Thyroid gland (tissue), 4 donors: ENCODE results near the gene SORL1. TPM values are rescaled to one million over a fixed set of nuclear protein-coding genes. Genes with fewer than 3 reads are reported as not detected.

ENCODE experiments used
- DNase-seq, 2 donors: peaks; one replicate each; pipeline ENCODE4 v3.0.0-alpha.2; 2019
- H3K27ac ChIP-seq, 3 donors: fragments of 200-600 bp; sonication (generic); 1 replicate in 2 of 3; 2 replicates in 1 of 3; pipeline ENCODE4 v1.5.1; 2016 to 2019; ENCODE audit warnings: mild to moderate bottlenecking in 1 of 3, moderate library complexity in 1 of 3
- H3K27me3 ChIP-seq: fragments of 200-600 bp; sonication (generic); one replicate; pipeline ENCODE4 v1.5.1; 2019
- H3K36me3 ChIP-seq, 2 donors: fragments of 200-600 bp; sonication (generic); one replicate each; pipeline ENCODE4 v1.5.1; 2016 to 2019
- H3K4me1 ChIP-seq, 2 donors: fragments of 200-600 bp; sonication (generic); one replicate each; pipeline ENCODE4 v1.5.1; 2017 to 2019
- H3K4me3 ChIP-seq, 3 donors: fragments of 200-600 bp; sonication (generic); replicated peaks in 1 of 3; 1 replicate in 2 of 3; 2 replicates in 1 of 3; pipeline ENCODE4 v1.5.1; 2016; ENCODE audit warnings: mild to moderate bottlenecking in 1 of 3
- H3K9me3 ChIP-seq: fragments of 200-600 bp; sonication (generic); one replicate; pipeline ENCODE4 v1.5.1; 2017
- POLR2A ChIP-seq, 2 donors: fragments of 450-650 bp; IDR thresholded peaks; one replicate each; pipeline ENCODE4 v1.6.1; 2017; ENCODE audit warnings: antibody characterized with exemption in 2 of 2, mild to moderate bottlenecking in 2 of 2, moderate library complexity in 1 of 2
- WGBS, 2 donors: methylation state at CpG; one replicate each; pipeline ENCODE4 v1.1.5; 2017; 5-methylcytosine and 5-hydroxymethylcytosine counted together
- intact Hi-C: fragments of 100-400 bp; cut with DNase I; formaldehyde crosslinking; loops from one replicate; pipeline ENCODE4 v1.15.1; 2023
- total RNA-seq, 4 donors: library from RNA; depleted of rRNA; stranded (reverse); fragments of >200 nt; gene quantifications; one replicate each; pipeline ENCODE4 v1.2.3, GENCODE V29; 2016
- TF ChIP-seq, protein P1 (sequence below), 6 experiments: fragments of 200-600 bp in 3 of 6; fragments of 450-650 bp in 3 of 6; sonication (generic) in 3 of 6; IDR thresholded peaks; one replicate each; pipeline ENCODE4 v1.5.1; 2016 to 2019; ENCODE audit warnings: antibody characterized with exemption in 6 of 6, mild to moderate bottlenecking in 2 of 6, inconsistent platforms in 1 of 6, moderate library complexity in 1 of 6

The SORL1 gene
- total RNA-seq, 4 donors from 2014 or later, result 19.6 to 73.8 (median 53.6) TPM

DNA sequence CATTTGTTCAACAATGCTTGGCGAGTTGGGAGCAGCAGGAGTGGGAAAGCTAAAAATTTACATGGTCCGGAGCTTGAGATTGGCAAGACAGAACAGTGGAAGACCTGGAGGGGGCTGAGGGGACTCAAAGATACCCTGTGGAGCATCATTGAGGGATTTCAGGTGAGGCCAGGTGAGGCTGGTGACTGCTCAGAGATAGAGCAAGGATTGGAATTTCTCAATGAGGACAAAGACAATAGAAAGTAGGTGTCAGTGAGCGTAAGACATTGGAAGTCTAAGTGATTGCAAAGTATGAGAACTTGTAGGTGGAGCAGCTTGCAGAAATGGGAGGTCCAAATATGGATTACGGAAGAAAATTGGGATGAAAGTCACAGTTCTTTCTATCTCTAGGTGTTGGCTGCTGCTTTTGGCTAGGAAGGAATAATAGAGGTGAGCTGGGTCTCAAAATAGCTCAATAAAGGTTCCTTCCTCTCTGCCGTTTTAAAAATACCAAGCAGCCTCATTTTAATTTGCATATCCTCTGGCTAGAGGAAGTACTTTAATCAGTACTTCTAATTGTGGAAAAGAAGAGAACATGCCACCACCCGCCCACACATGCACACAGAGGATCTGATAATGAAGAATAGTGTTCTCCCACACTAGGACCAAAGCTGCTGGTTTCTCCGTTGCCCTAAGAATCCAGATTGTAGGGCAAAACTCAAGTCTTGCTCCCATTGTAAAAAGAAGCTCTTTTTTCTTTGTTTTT lies 42.4 kb downstream of the SORL1 start:
- intact Hi-C loops, result no loop called here
- no peak overlapping the region for H3K4me3 ChIP-seq
- 78 to 82% methylated on average over 7 of the region's 7 CpGs for WGBS, 2 donors
- H3K27me3 ChIP-seq, result no peaks in the 10 kb centered on the region
- TF ChIP-seq, protein P1, sequence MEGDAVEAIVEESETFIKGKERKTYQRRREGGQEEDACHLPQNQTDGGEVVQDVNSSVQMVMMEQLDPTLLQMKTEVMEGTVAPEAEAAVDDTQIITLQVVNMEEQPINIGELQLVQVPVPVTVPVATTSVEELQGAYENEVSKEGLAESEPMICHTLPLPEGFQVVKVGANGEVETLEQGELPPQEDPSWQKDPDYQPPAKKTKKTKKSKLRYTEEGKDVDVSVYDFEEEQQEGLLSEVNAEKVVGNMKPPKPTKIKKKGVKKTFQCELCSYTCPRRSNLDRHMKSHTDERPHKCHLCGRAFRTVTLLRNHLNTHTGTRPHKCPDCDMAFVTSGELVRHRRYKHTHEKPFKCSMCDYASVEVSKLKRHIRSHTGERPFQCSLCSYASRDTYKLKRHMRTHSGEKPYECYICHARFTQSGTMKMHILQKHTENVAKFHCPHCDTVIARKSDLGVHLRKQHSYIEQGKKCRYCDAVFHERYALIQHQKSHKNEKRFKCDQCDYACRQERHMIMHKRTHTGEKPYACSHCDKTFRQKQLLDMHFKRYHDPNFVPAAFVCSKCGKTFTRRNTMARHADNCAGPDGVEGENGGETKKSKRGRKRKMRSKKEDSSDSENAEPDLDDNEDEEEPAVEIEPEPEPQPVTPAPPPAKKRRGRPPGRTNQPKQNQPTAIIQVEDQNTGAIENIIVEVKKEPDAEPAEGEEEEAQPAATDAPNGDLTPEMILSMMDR (IDR thresholded peaks at IDR 0.05), result no peak
- no peak for TF ChIP-seq POLR2A (IDR thresholded peaks at IDR 0.05)
- no peak for DNase-seq
- H3K27ac ChIP-seq, result no peak overlapping the region
- no peaks in the 10 kb centered on the region for H3K36me3 ChIP-seq
- no peaks in the 10 kb centered on the region for H3K4me1 ChIP-seq
- no peaks in the 10 kb centered on the region for H3K9me3 ChIP-seq

DNA sequence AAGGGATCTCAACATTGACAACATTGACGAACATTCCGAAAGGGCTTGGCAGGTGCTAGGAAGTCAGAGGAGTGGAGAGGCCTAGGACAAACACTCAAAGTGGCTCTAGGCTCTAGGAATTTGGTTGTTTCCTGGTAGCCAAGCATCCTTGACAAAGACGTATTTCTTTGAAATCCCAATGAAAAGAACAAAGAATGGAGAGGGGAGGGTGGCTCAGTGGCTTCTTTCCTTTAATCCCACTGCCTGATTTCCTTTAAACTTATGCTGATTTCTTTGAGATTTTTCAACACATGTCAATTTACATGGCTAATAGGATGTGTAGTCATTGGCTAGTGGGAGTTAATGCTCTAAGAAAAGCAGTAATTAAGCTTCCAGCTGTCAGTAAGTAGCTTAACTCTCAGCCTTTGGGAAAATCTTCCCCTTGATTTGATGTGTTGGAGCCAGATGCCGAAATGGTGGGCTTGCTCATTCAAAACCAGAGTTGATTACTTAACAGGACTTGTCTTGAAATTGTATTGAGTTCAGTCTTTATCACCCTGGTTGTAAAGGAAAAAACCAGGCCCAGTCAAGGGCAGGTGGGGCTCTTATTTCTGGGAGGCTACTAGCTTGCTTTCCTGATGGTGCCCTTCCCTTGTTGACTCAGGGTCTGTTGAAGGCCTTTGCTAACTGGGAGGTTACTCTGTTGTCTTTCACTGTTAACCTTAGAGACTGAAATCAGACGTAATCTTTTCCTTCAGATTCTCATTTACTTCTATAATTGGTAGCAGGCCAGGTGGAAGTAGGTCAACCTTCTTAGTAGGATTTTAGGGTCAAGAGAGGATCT lies 45.3 kb downstream of the SORL1 start:
- Histone ChIP-seq H3K27me3 (no peaks in the 10 kb centered on the region), H3K4me3 (no peak overlapping the region), H3K9me3 (no peaks in the 10 kb centered on the region), H3K36me3 (no peaks in the 10 kb centered on the region), H3K4me1 (no peaks in the 10 kb centered on the region), H3K27ac (no peak overlapping the region)
- intact Hi-C loops, result no loop called here
- TF ChIP-seq POLR2A (IDR thresholded peaks at IDR 0.05), result no peak
- TF ChIP-seq, protein P1 (IDR thresholded peaks at IDR 0.05), result no peak
- WGBS, 2 donors, result 76 to 84% methylated on average over 5 of the region's 5 CpGs
- DNase-seq, result no peak

- DNase-seq, result no peak
- intact Hi-C loops, result no loop called here
Observed at GRCh38 chr11:121499405-121499804, 47.3 kb downstream of the SORL1 start.

GRCh38 chr11:121500275-121500674 lies 48.2 kb downstream of the SORL1 start:
- intact Hi-C loops, result no loop called here
- Histone ChIP-seq H3K27ac (no peak overlapping the region), H3K27me3 (no peaks in the 10 kb centered on the region), H3K4me1 (no peaks in the 10 kb centered on the region), H3K4me3 (no peak overlapping the region), H3K9me3 (no peaks in the 10 kb centered on the region), H3K36me3 (no peaks in the 10 kb centered on the region)
- DNase-seq, result no peak
- 67 to 94% methylated on average over 2 of the region's 2 CpGs for WGBS, 2 donors
- TF ChIP-seq, protein P1 (IDR thresholded peaks at IDR 0.05), result no peak
- no peak for TF ChIP-seq POLR2A (IDR thresholded peaks at IDR 0.05)

More at GRCh38 chr11:121499405-121499804, 47.3 kb downstream of the SORL1 start:
- no peaks in the 10 kb centered on the region for H3K4me1 ChIP-seq
- H3K27me3 ChIP-seq, result no peaks in the 10 kb centered on the region
- no peak overlapping the region for H3K27ac ChIP-seq
- H3K9me3 ChIP-seq, result no peaks in the 10 kb centered on the region
- H3K36me3 ChIP-seq, result no peaks in the 10 kb centered on the region
- TF ChIP-seq POLR2A (IDR thresholded peaks at IDR 0.05), result no peak
- TF ChIP-seq, protein P1 (IDR thresholded peaks at IDR 0.05), result no peak
- WGBS, 2 donors, result 42 to 43% methylated on average over 2 of the region's 2 CpGs
- no peak overlapping the region for H3K4me3 ChIP-seq

GRCh38 chr11:121500717-121501116 lies 48.6 kb downstream of the SORL1 start:
- Histone ChIP-seq H3K4me1 (no peaks in the 10 kb centered on the region), H3K27ac (no peak overlapping the region), H3K36me3 (no peaks in the 10 kb centered on the region), H3K27me3 (no peaks in the 10 kb centered on the region), H3K9me3 (no peaks in the 10 kb centered on the region), H3K4me3 (no peak overlapping the region)
- TF ChIP-seq POLR2A (IDR thresholded peaks at IDR 0.05), result no peak
- TF ChIP-seq, protein P1 (IDR thresholded peaks at IDR 0.05), result no peak
- WGBS, 2 donors, result 79 to 85% methylated on average over 1 of the region's 1 CpG
- intact Hi-C loops, result no loop called here
- DNase-seq, result no peak
